Measurements from ENCODE around the gene ALK.

DNA sequence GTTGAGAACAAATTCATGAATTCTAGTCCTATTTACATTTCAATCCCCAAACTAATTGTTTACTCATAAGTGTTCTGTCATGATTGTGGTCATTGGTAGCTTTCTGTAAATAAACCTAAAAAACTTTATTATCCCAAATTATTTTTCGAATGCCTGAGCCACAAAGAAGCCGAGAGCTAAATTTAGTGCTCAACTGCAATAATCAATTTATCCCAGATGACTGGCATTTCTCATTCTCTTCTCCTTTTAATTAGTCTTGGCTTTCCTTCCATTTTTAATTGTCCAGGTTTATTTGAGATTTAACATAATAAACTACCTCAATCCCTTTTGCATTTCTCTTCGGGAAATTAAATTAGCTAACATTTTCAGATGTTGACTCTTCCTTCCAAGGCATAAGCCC is 308.3 kb downstream of the ALK start:
- no peak for TF ChIP-seq POLR2A (IDR thresholded peaks at IDR 0.05; ENCODE audit: low read length)
- TF ChIP-seq GATA1 (IDR thresholded peaks at IDR 0.05; ENCODE audit: low read depth, low read length) = no peak
